Measurements from ENCODE around the gene ICOS. TPM values are rescaled to one million over a fixed set of nuclear protein-coding genes. Genes with fewer than 3 reads are reported as not detected.

The ICOS gene
- total and polyA plus RNA-seq, 9 of the 15 experiments (the other 6 are each of a cell fraction or from before 2014, with no cell fraction given): not detected

DNA sequence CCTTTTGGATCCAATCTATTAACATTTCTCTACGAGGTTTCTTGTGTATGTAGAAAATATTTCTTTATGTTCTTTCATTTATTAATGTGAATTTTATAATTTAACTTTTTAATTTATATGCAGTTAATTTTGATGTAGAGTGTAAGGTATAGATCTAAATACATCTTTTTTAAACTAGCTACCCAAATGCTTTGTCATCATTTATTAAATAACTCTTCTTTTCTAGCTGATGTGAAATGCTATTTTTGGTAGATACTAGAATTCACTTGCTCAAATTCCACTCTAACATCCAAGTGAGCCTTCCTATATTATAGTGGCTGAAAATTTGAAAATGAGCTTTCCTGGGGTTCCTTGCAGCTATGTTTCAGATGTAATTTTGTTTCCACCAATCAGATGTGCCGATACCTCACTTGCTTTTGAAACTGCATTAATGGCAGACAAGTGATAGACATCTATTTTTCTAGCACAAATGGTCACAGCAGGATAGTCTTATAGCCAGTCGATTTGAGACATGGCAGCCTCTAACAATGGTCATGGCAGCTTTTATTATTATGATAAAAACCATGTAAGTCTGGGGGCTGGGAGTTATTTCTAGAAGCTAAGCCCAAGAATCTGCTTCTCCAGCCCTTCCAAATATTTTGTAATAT lies 10.9 kb upstream of the ICOS start (continued):
- TF ChIP-seq ZNF318 (IDR thresholded peaks at IDR 0.05; ENCODE audit: borderline replicate concordance in 1 of 2, low read depth in 1 of 2) (no peak), MYBL2 (IDR thresholded peaks at IDR 0.05; ENCODE audit: low read depth) (no peak), MYBL2 (CRISPR knock-in tag; IDR thresholded peaks at IDR 0.05; ENCODE audit: borderline replicate concordance) (no peak), KAT7 (CRISPR knock-in tag; IDR thresholded peaks at IDR 0.05; ENCODE audit: borderline replicate concordance) (no peak)

Measured in K562 (cell line).